ENCODE data around the gene ATG9A. TPM values are rescaled to one million over a fixed set of nuclear protein-coding genes. Genes with fewer than 3 reads are reported as not detected.

ATG9A gene
- total RNA-seq, 2 donors from 2014 or later: 38.8 to 78.8 TPM

GRCh38 chr2:219213026-219213415 lies 16.4 kb downstream of the ATG9A start:
- Histone ChIP-seq H3K4me3 (no peak overlapping the region), H3K27me3 (replicated peaks; ENCODE audit: insufficient read depth) (no peaks in the 10 kb centered on the region), H3K4me1 (replicated peaks) (peaks cover 11% of the 10 kb centered on the region), H3K27ac (no peak overlapping the region), H3K9me3 (no peaks in the 10 kb centered on the region), H3K36me3 (peaks cover 6 to 14% of the 10 kb centered on the region in 2 donors)
- WGBS: 81% methylated on average over 8 of the region's 8 CpGs
- intact Hi-C loops (cut with DNase I): loop anchor here (10.0 kb wide), 1 partner anchor 82 kb away; no protein-coding TSS in a partner anchor
- TF ChIP-seq POLR2A (IDR thresholded peaks at IDR 0.05): no peak
- no peak for TF ChIP-seq CTCF (IDR thresholded peaks at IDR 0.05)
- TF ChIP-seq POLR2AphosphoS5 (IDR thresholded peaks at IDR 0.05): no peak
- no peak for DNase-seq (ENCODE audit: low spot score)

GRCh38 chr2:219210886-219211362 lies 18.5 kb downstream of the ATG9A start:
- Histone ChIP-seq H3K9me3 (no peaks in the 10 kb centered on the region), H3K27me3 (replicated peaks; ENCODE audit: insufficient read depth) (no peaks in the 10 kb centered on the region), H3K4me1 (replicated peaks) (peaks cover 11% of the 10 kb centered on the region), H3K27ac (no peak overlapping the region), H3K36me3 (peaks cover 6 to 14% of the 10 kb centered on the region in 2 donors), H3K4me3 (no peak overlapping the region)
- intact Hi-C loops (cut with DNase I): loop anchor here (10.0 kb wide), 1 partner anchor 84 kb away; no protein-coding TSS in a partner anchor
- no peak for DNase-seq (ENCODE audit: low spot score)
- WGBS: 89% methylated on average over 9 of the region's 9 CpGs
- TF ChIP-seq POLR2AphosphoS5 (IDR thresholded peaks at IDR 0.05) (no peak), CTCF (IDR thresholded peaks at IDR 0.05) (no peak), POLR2A (IDR thresholded peaks at IDR 0.05) (no peak)

GRCh38 chr2:219210196-219210885 lies 19.1 kb downstream of the ATG9A start:
- DNase-seq (ENCODE audit: low spot score): no peak
- WGBS: 92% methylated on average over 24 of the region's 24 CpGs
- Histone ChIP-seq H3K27ac (no peak overlapping the region), H3K9me3 (no peaks in the 10 kb centered on the region), H3K4me3 (no peak overlapping the region), H3K4me1 (replicated peaks) (peaks cover 11% of the 10 kb centered on the region), H3K27me3 (replicated peaks; ENCODE audit: insufficient read depth) (no peaks in the 10 kb centered on the region), H3K36me3 (peaks cover 6 to 14% of the 10 kb centered on the region in 2 donors)
- intact Hi-C loops (cut with DNase I): loop anchor here (10.0 kb wide), 1 partner anchor 84 kb away; no protein-coding TSS in a partner anchor
- TF ChIP-seq CTCF (IDR thresholded peaks at IDR 0.05) (no peak), POLR2AphosphoS5 (IDR thresholded peaks at IDR 0.05) (no peak), POLR2A (IDR thresholded peaks at IDR 0.05) (no peak)

GRCh38 chr2:219209236-219210195 lies 19.9 kb downstream of the ATG9A start:
- intact Hi-C loops (cut with DNase I): loop anchor here (10.0 kb wide), 1 partner anchor 85 kb away; no protein-coding TSS in a partner anchor
- Histone ChIP-seq H3K27ac (peak overlapping the region in 1 of 2 donors; percentile 10), H3K4me3 (no peak overlapping the region), H3K36me3 (peaks cover 3 to 10% of the 10 kb centered on the region in 2 donors), H3K9me3 (no peaks in the 10 kb centered on the region), H3K27me3 (replicated peaks; ENCODE audit: insufficient read depth) (no peaks in the 10 kb centered on the region), H3K4me1 (replicated peaks) (peaks cover 11% of the 10 kb centered on the region)
- TF ChIP-seq POLR2A (IDR thresholded peaks at IDR 0.05) (no peak), CTCF (IDR thresholded peaks at IDR 0.05) (no peak), POLR2AphosphoS5 (IDR thresholded peaks at IDR 0.05) (no peak)
- DNase-seq (ENCODE audit: low spot score): no peak
- 82% methylated on average over 18 of the region's 18 CpGs for WGBS
